ENCODE results near the gene UNC45A.

DNA sequence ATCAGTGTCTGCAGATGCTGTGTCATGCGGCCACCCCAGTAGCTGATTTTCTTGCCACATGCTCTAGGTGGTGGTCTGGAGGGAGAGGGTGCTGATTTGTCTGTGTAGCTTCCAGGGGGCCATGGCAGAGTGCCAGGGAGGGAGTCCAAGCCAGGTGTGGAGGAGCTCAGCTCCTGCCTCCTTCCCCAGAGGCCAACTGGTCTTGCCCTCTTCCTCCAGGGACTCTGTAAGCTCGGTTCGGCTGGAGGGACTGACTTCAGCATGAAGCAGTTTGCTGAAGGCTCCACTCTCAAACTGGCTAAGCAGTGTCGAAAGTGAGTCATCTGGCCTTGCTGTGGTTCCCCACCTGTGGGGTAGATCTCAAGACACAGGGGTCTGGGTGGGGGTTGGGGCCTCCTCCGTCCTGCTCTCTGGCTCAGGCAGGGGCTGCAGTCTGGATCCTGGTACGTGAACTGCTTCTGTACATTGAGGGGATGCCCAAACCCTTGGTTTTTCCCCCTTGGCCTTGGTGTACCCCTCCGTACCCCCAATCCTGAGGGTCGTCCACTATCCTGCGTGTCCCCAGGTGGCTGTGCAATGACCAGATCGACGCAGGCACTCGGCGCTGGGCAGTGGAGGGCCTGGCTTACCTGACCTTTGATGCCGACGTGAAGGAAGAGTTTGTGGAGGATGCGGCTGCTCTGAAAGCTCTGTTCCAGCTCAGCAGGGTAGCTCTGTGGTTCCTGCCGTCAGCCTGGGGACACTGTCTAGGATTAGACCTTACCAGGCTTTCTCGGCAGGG lies 12.7 kb downstream of the UNC45A start:
- no peak for TF ChIP-seq POLR2AphosphoS5 (IDR thresholded peaks at IDR 0.05; ENCODE audit: borderline replicate concordance, low read depth, low read length)
- TF ChIP-seq EZH2 (IDR thresholded peaks at IDR 0.05) = no peak

Data from SK-N-MC (cell line).